Measurements from ENCODE around the gene SEMA6D.

DNA sequence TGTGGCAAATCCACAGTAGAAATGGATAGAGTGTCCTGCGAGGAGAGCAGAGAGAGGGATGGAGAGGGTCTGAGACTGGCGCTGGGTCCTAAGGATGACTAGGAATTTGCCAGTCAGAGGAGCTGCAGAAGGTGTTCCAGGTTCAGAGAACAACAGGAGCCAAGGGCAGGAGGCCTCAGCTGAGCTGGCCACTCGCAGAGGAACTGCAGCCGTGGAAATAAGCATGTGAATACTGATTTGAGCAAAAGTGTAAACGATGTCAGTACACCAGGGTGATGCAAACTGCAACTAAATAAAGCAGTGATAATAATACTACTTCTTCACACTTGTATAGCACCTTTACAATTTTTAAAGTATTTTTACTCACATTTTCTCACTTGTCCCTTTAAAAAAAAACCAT, 24.6 kb downstream of the SEMA6D start:
- TF ChIP-seq, protein P1, sequence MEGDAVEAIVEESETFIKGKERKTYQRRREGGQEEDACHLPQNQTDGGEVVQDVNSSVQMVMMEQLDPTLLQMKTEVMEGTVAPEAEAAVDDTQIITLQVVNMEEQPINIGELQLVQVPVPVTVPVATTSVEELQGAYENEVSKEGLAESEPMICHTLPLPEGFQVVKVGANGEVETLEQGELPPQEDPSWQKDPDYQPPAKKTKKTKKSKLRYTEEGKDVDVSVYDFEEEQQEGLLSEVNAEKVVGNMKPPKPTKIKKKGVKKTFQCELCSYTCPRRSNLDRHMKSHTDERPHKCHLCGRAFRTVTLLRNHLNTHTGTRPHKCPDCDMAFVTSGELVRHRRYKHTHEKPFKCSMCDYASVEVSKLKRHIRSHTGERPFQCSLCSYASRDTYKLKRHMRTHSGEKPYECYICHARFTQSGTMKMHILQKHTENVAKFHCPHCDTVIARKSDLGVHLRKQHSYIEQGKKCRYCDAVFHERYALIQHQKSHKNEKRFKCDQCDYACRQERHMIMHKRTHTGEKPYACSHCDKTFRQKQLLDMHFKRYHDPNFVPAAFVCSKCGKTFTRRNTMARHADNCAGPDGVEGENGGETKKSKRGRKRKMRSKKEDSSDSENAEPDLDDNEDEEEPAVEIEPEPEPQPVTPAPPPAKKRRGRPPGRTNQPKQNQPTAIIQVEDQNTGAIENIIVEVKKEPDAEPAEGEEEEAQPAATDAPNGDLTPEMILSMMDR (IDR thresholded peaks at IDR 0.05): no peak
- no peak for TF ChIP-seq POLR2A (IDR thresholded peaks at IDR 0.05)

Measured in uterus (tissue), 2 donors.